IPS-15b (cell line): Measurements from ENCODE around the gene TIPARP.
"Not testable (repeated sequence)": the region's sequence is repeated elsewhere in the genome, so short reads cannot be mapped to it uniquely, and the experiment has no call there.

Experiments
- H3K27me3 ChIP-seq: one replicate; pipeline ENCODE4 v1.6.1; 2013; ENCODE audit warnings: low read length; ENCODE audit not compliant: control insufficient read depth, insufficient read depth
- H3K36me3 ChIP-seq: one replicate; pipeline ENCODE4 v1.6.1; 2013; ENCODE audit warnings: low read length; ENCODE audit not compliant: control insufficient read depth, insufficient read depth
- H3K4me1 ChIP-seq: one replicate; pipeline ENCODE4 v1.6.1; 2013; ENCODE audit warnings: mild to moderate bottlenecking, low read length; ENCODE audit not compliant: control insufficient read depth, insufficient read depth
- H3K4me3 ChIP-seq: one replicate; pipeline ENCODE4 v1.5.1; 2013; ENCODE audit warnings: low read depth, low read length
- H3K9ac ChIP-seq: one replicate; pipeline ENCODE4 v1.6.1; 2013; ENCODE audit warnings: low read depth, mild to moderate bottlenecking, low read length
- H3K9me3 ChIP-seq: one replicate; pipeline ENCODE4 v1.6.1; 2013; ENCODE audit warnings: mild to moderate bottlenecking, low read length; ENCODE audit not compliant: control insufficient read depth, insufficient read depth

TIPARP gene

GRCh38 chr3:156723182-156723619 lies 48.8 kb downstream of the TIPARP start:
- H3K4me3 ChIP-seq = no peak overlapping the region
- no peak overlapping the region for H3K9ac ChIP-seq
- H3K4me1 ChIP-seq = no peaks in the 10 kb centered on the region
- no peaks in the 10 kb centered on the region for H3K36me3 ChIP-seq
- no peaks in the 10 kb centered on the region for H3K9me3 ChIP-seq
- H3K27me3 ChIP-seq = no peaks in the 10 kb centered on the region

- no peaks in the 10 kb centered on the region for H3K4me1 ChIP-seq
- H3K4me3 ChIP-seq = no peak overlapping the region
- no peaks in the 10 kb centered on the region for H3K27me3 ChIP-seq
Observed at GRCh38 chr3:156725682-156726081, 51.3 kb downstream of the TIPARP start.

GRCh38 chr3:156726456-156726855 lies 52.1 kb downstream of the TIPARP start:
- H3K4me1 ChIP-seq = no peaks in the 10 kb centered on the region

More at GRCh38 chr3:156725682-156726081, 51.3 kb downstream of the TIPARP start:
- no peaks in the 10 kb centered on the region for H3K9me3 ChIP-seq
- H3K36me3 ChIP-seq = no peaks in the 10 kb centered on the region
- H3K9ac ChIP-seq = no peak overlapping the region

GRCh38 chr3:156727519-156728205 lies 53.3 kb downstream of the TIPARP start:
- Histone ChIP-seq H3K4me3 (no peak overlapping the region), H3K9ac (no peak overlapping the region), H3K27me3 (no peaks in the 10 kb centered on the region), H3K9me3 (no peaks in the 10 kb centered on the region), H3K4me1 (no peaks in the 10 kb centered on the region), H3K36me3 (no peaks in the 10 kb centered on the region)

More at GRCh38 chr3:156726456-156726855, 52.1 kb downstream of the TIPARP start:
- no peaks in the 10 kb centered on the region for H3K27me3 ChIP-seq
- no peak overlapping the region for H3K9ac ChIP-seq
- no peaks in the 10 kb centered on the region for H3K36me3 ChIP-seq
- H3K4me3 ChIP-seq = no peak overlapping the region
- no peaks in the 10 kb centered on the region for H3K9me3 ChIP-seq

- no peaks in the 10 kb centered on the region for H3K9me3 ChIP-seq
- H3K9ac ChIP-seq = no peak overlapping the region
- no peaks in the 10 kb centered on the region for H3K36me3 ChIP-seq
- no peaks in the 10 kb centered on the region for H3K27me3 ChIP-seq
- no peak overlapping the region for H3K4me3 ChIP-seq
- H3K4me1 ChIP-seq = no peaks in the 10 kb centered on the region
Observed at GRCh38 chr3:156728267-156728985, 54.0 kb downstream of the TIPARP start.

GRCh38 chr3:156729460-156730179 lies 55.2 kb downstream of the TIPARP start:
- H3K9ac ChIP-seq = no peak overlapping the region

GRCh38 chr3:156731813-156732212 lies 57.4 kb downstream of the TIPARP start:
- Histone ChIP-seq H3K9me3 (no peaks in the 10 kb centered on the region), H3K4me1 (no peaks in the 10 kb centered on the region)

More at GRCh38 chr3:156729460-156730179, 55.2 kb downstream of the TIPARP start:
- Histone ChIP-seq H3K36me3 (no peaks in the 10 kb centered on the region), H3K4me3 (no peak overlapping the region), H3K4me1 (no peaks in the 10 kb centered on the region), H3K27me3 (no peaks in the 10 kb centered on the region), H3K9me3 (no peaks in the 10 kb centered on the region)

GRCh38 chr3:156732261-156732660 lies 57.9 kb downstream of the TIPARP start:
- no peak overlapping the region for H3K4me3 ChIP-seq
- no peaks in the 10 kb centered on the region for H3K4me1 ChIP-seq
- H3K36me3 ChIP-seq = no peaks in the 10 kb centered on the region
- H3K9me3 ChIP-seq = no peaks in the 10 kb centered on the region
- no peak overlapping the region for H3K9ac ChIP-seq
- no peaks in the 10 kb centered on the region for H3K27me3 ChIP-seq

More at GRCh38 chr3:156731813-156732212, 57.4 kb downstream of the TIPARP start:
- H3K4me3 ChIP-seq = no peak overlapping the region
- no peaks in the 10 kb centered on the region for H3K27me3 ChIP-seq
- H3K9ac ChIP-seq = no peak overlapping the region
- H3K36me3 ChIP-seq = no peaks in the 10 kb centered on the region

GRCh38 chr3:156732715-156733421 lies 58.5 kb downstream of the TIPARP start:
- Histone ChIP-seq H3K4me3 (no peak overlapping the region), H3K9me3 (no peaks in the 10 kb centered on the region), H3K27me3 (no peaks in the 10 kb centered on the region), H3K4me1 (no peaks in the 10 kb centered on the region), H3K36me3 (no peaks in the 10 kb centered on the region), H3K9ac (no peak overlapping the region)

GRCh38 chr3:156734661-156735060 lies 60.3 kb downstream of the TIPARP start:
- not testable (repeated sequence) for H3K9ac ChIP-seq, H3K4me1 ChIP-seq, H3K4me3 ChIP-seq, H3K9me3 ChIP-seq, H3K27me3 ChIP-seq, H3K36me3 ChIP-seq

- Histone ChIP-seq H3K27me3 (no peaks in the 10 kb centered on the region), H3K36me3 (no peaks in the 10 kb centered on the region), H3K4me1 (no peaks in the 10 kb centered on the region), H3K4me3 (no peak overlapping the region), H3K9ac (no peak overlapping the region), H3K9me3 (no peaks in the 10 kb centered on the region)
Observed at GRCh38 chr3:156735471-156735870, 61.1 kb downstream of the TIPARP start.
